GM23338 (cell line): Measurements from ENCODE around the gene TULP1. TPM values are rescaled to one million over a fixed set of nuclear protein-coding genes. Genes with fewer than 3 reads are reported as not detected.

Experiments used
- ATAC-seq: fragments of 200-7000 bp; cut with Tn5 transposase; 3 replicates; pipeline ENCODE4 v1.9.1; 2020
- DNase-seq: peaks from one replicate; pipeline ENCODE4 v3.0.0-alpha.2; 2015; ENCODE audit warnings: low spot score
- H2AFZ ChIP-seq: fragments of 200-600 bp; sonication (generic); 2 replicates; pipeline ENCODE4 v1.8.0; 2016; ENCODE audit warnings: antibody characterized with exemption, mild to moderate bottlenecking, moderate library complexity
- H3F3A ChIP-seq: fragments of 200-600 bp; sonication (generic); replicated peaks from 2 replicates; pipeline ENCODE4 v1.8.0; 2017; ENCODE audit warnings: antibody characterized with exemption, mixed run types, low read depth
- H3K27ac ChIP-seq: fragments of 200-600 bp; sonication (generic); 2 replicates; pipeline ENCODE4 v1.6.1; 2016; ENCODE audit warnings: low read depth
- H3K27me3 ChIP-seq: fragments of 200-600 bp; sonication (generic); 2 replicates; pipeline ENCODE4 v1.8.0; 2016; ENCODE audit warnings: mild to moderate bottlenecking, mixed run types, moderate library complexity; ENCODE audit not compliant: insufficient read depth
- H3K36me3 ChIP-seq: fragments of 200-600 bp; sonication (generic); 2 replicates; pipeline ENCODE4 v1.8.0; 2016; ENCODE audit warnings: mild to moderate bottlenecking; ENCODE audit not compliant: insufficient read depth
- H3K4me1 ChIP-seq: fragments of 200-600 bp; sonication (generic); 2 replicates; pipeline ENCODE4 v1.8.0; 2016; ENCODE audit warnings: mild to moderate bottlenecking, moderate library complexity; ENCODE audit not compliant: insufficient read depth
- H3K4me2 ChIP-seq: fragments of 200-600 bp; sonication (generic); 2 replicates; pipeline ENCODE4 v1.7.1; 2017; ENCODE audit warnings: mixed run types
- H3K4me3 ChIP-seq: fragments of 200-600 bp; sonication (generic); 2 replicates; pipeline ENCODE4 v1.6.1; 2016; ENCODE audit warnings: mixed run types
- H3K79me2 ChIP-seq: fragments of 200-600 bp; sonication (generic); replicated peaks from 2 replicates; pipeline ENCODE4 v1.8.0; 2017; ENCODE audit warnings: mild to moderate bottlenecking; ENCODE audit not compliant: insufficient read depth
- H3K9me2 ChIP-seq: fragments of 200-600 bp; sonication (generic); 2 replicates; pipeline ENCODE4 v1.8.0; 2017; ENCODE audit not compliant: insufficient read depth
- H4K20me1 ChIP-seq: fragments of 200-600 bp; sonication (generic); replicated peaks from 2 replicates; pipeline ENCODE4 v1.8.0; 2017; ENCODE audit warnings: mild to moderate bottlenecking; ENCODE audit not compliant: insufficient read depth
- H3K27ac Mint-ChIP-seq: 2 replicates; pipeline ENCODE4 v1.8.0; 2020; ENCODE audit warnings: inconsistent platforms, mild to moderate bottlenecking, moderate library complexity, mixed read lengths
- H3K27me3 Mint-ChIP-seq: 3 replicates; pipeline ENCODE4 v1.8.0; 2022; ENCODE audit warnings: low read depth, mild to moderate bottlenecking, moderate library complexity, mixed read lengths, inconsistent platforms; ENCODE audit not compliant: insufficient read depth, poor library complexity
- H3K36me3 Mint-ChIP-seq: 3 replicates; pipeline ENCODE4 v1.8.0; 2021; ENCODE audit warnings: low read depth, mild to moderate bottlenecking, inconsistent platforms, moderate library complexity, mixed read lengths
- H3K4me1 Mint-ChIP-seq: 3 replicates; pipeline ENCODE4 v1.8.0; 2020; ENCODE audit warnings: mild to moderate bottlenecking, inconsistent platforms, mixed read lengths
- H3K4me3 Mint-ChIP-seq: 3 replicates; pipeline ENCODE4 v1.8.0; 2021; ENCODE audit warnings: moderate library complexity, mild to moderate bottlenecking, inconsistent platforms, mixed read lengths
- H3K9me3 Mint-ChIP-seq: 3 replicates; pipeline ENCODE4 v1.8.0; 2020; ENCODE audit warnings: moderate library complexity, mild to moderate bottlenecking, inconsistent platforms, mixed read lengths
- CREB1 ChIP-seq: fragments of 250-450 bp; sonication (Bioruptor Pico); IDR thresholded peaks from 2 replicates; pipeline ENCODE4 v1.5.0; 2020; ENCODE audit warnings: low read depth, mild to moderate bottlenecking, moderate library complexity
- CTCF ChIP-seq, 2 experiments: fragments of 200-600 bp in 1 of 2; sonication (generic) in 1 of 2; conservative IDR thresholded peaks; 2 replicates each; pipeline versions ENCODE4 v1.5.1 to v1.6.1; 2016 to 2017; ENCODE audit warnings: antibody characterized with exemption in 2 of 2, low read depth in 2 of 2, mild to moderate bottlenecking in 2 of 2, moderate library complexity in 1 of 2
- EZH2 ChIP-seq: fragments of 200-600 bp; sonication (generic); IDR thresholded peaks from one replicate; pipeline ENCODE4 v1.8.0; 2017; ENCODE audit warnings: antibody characterized with exemption, mild to moderate bottlenecking, low read depth; ENCODE audit not compliant: unreplicated experiment
- EZH2phosphoT487 ChIP-seq: fragments of 200-600 bp; sonication (generic); IDR thresholded peaks from one replicate; pipeline ENCODE4 v1.8.1; 2018; ENCODE audit warnings: antibody characterized with exemption; ENCODE audit not compliant: unreplicated experiment
- JUNB ChIP-seq: IDR thresholded peaks from one replicate; pipeline ENCODE4 v1.6.1; 2016; ENCODE audit warnings: antibody characterized with exemption; ENCODE audit not compliant: unreplicated experiment
- NANOG ChIP-seq: IDR thresholded peaks from 2 replicates; pipeline ENCODE4 v1.6.1; 2016; ENCODE audit warnings: antibody characterized with exemption, borderline replicate concordance
- POLR2AphosphoS5 ChIP-seq: IDR thresholded peaks from 2 replicates; pipeline ENCODE4 v1.6.1; 2016; ENCODE audit warnings: antibody characterized with exemption, low read depth
- REST ChIP-seq: IDR thresholded peaks from one replicate; pipeline ENCODE4 v1.6.1; 2018; ENCODE audit warnings: antibody characterized with exemption; ENCODE audit not compliant: unreplicated experiment
- STAT1 ChIP-seq: IDR thresholded peaks from one replicate; pipeline ENCODE4 v1.6.1; 2016; ENCODE audit warnings: antibody characterized with exemption; ENCODE audit not compliant: unreplicated experiment
- ZNF114 ChIP-seq: fragments of 250-450 bp; sonication (Bioruptor Pico); IDR thresholded peaks from 2 replicates; pipeline ENCODE4 v1.5.0; 2020; ENCODE audit warnings: mild to moderate bottlenecking, moderate library complexity
- ZNF331 ChIP-seq: fragments of 250-450 bp; sonication (Bioruptor Pico); IDR thresholded peaks from 2 replicates; pipeline ENCODE4 v1.5.0; 2020; ENCODE audit warnings: low read depth, mild to moderate bottlenecking, moderate library complexity
- ZNF462 ChIP-seq: fragments of 250-450 bp; sonication (Bioruptor Pico); IDR thresholded peaks from 2 replicates; pipeline ENCODE4 v1.5.0; 2020; ENCODE audit warnings: mild to moderate bottlenecking, moderate library complexity
- polyA plus RNA-seq: library from polyadenylated mRNA; unstranded; fragments of >200 nt; fragmentation: Nextera tagmentation; extraction: Ambion mirVana; gene quantifications from 2 replicates; pipeline ENCODE4 v1.2.1, GENCODE V29; 2016
- total RNA-seq: library from RNA; depleted of rRNA; stranded (reverse); fragments of >200 nt; shearing (Covaris generic); gene quantifications from 2 replicates; pipeline ENCODE4 v1.2.3, GENCODE V29; 2014
- TF ChIP-seq, protein P1 (sequence below): IDR thresholded peaks from 2 replicates; pipeline ENCODE4 v1.6.1; 2016; ENCODE audit warnings: antibody characterized with exemption

The TULP1 gene
- total and polyA plus RNA-seq, 2 experiments from 2014 or later: 3.0 to 3.8 TPM

DNA sequence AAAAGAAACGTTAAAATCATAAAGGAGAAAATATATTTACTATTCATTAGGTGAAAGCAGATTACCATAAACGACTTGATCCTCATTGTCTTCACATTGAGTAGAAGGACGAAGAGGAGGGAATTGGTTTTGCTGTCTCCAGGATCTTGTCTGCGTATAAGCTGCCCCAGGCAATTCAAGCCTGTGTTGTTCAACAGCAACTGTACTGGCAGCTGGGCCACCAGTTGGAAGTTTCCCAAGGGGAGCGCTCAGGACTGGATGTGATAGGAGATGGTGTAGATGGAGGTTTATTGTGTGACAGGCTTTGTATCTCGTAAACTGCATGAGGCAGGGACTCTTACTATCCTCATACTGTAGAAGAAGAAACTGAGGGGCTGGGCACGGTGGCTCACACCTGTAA lies 64.5 kb downstream of the TULP1 start:
- 0 out of 2 replicates have a peak, but pooled peaks cover 3% of the 10 kb centered on the region for H3F3A ChIP-seq
- ATAC-seq (no peak), DNase-seq (no peak)
- no peaks in the 10 kb centered on the region for H3K36me3 ChIP-seq
- peaks cover 4% of the 10 kb centered on the region; the same call in 1 of the 2 replicates for H3K27me3 ChIP-seq
- TF ChIP-seq POLR2AphosphoS5: no peak
- TF ChIP-seq ZNF331 (CRISPR knock-in tag): no peak
- TF ChIP-seq, protein P1, sequence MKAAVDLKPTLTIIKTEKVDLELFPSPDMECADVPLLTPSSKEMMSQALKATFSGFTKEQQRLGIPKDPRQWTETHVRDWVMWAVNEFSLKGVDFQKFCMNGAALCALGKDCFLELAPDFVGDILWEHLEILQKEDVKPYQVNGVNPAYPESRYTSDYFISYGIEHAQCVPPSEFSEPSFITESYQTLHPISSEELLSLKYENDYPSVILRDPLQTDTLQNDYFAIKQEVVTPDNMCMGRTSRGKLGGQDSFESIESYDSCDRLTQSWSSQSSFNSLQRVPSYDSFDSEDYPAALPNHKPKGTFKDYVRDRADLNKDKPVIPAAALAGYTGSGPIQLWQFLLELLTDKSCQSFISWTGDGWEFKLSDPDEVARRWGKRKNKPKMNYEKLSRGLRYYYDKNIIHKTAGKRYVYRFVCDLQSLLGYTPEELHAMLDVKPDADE: no peak
- no peak for TF ChIP-seq NANOG
- no peak for TF ChIP-seq STAT1
- no peak for TF ChIP-seq EZH2
- TF ChIP-seq ZNF462 (CRISPR knock-in tag): no peak
- TF ChIP-seq ZNF114 (CRISPR knock-in tag): no peak
- TF ChIP-seq CTCF (conservative IDR thresholded peaks at IDR 0.05; ENCODE audit: low read depth in 2 of 2): no peak
- TF ChIP-seq REST: no peak
- no peak for TF ChIP-seq JUNB
- no peak for TF ChIP-seq CREB1
- no peak for TF ChIP-seq EZH2phosphoT487
- H3K9me2 ChIP-seq: no peaks in the 10 kb centered on the region
- no peaks in the 10 kb centered on the region for H4K20me1 ChIP-seq
- Mint-ChIP-seq H3K4me3 (no peak overlapping the region), H3K36me3 (no peaks in the 10 kb centered on the region; the same call in 2 of the 3 replicates), H3K27me3 (peaks cover 8% of the 10 kb centered on the region), H3K9me3 (no peaks in the 10 kb centered on the region), H3K27ac (no peak overlapping the region), H3K4me1 (peaks cover 13% of the 10 kb centered on the region)
- H3K4me2 ChIP-seq: no peak overlapping the region
- H3K4me3 ChIP-seq: no peak overlapping the region
- H2AFZ ChIP-seq: no peak overlapping the region
- no peak overlapping the region for H3K27ac ChIP-seq
- peaks cover 10% of the 10 kb centered on the region for H3K4me1 ChIP-seq
- 0 out of 2 replicates have a peak, but pooled peaks cover under 1% of the 10 kb centered on the region for H3K79me2 ChIP-seq
